Measurements from ENCODE around the gene ETFA. TPM values are rescaled to one million over a fixed set of nuclear protein-coding genes. Genes with fewer than 3 reads are reported as not detected.

ETFA gene
- total and polyA plus RNA-seq, 10 of the 15 experiments (the other 5 are each of a cell fraction or from before 2014, with no cell fraction given) = 114 to 331 (median 152) TPM

DNA sequence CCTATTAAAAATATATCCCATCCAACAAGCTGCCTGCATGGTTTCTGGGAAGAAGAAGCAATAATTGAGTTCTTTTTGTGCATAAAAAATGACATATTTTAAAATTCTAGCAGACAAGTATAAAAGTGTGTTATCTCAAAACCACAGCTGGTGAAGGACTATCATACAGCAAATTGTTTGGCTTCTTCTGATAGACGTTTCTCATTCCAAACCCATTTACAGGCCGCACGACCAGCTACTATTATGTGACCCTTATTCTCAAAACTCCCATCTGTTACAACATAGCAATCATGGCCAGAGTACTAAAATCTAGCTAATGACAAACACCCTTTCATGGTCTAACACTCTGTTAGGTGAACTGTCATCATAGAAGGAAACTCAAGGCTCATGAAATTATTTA, 21.7 kb downstream of the ETFA start (continued):
- TF ChIP-seq, protein P1, sequence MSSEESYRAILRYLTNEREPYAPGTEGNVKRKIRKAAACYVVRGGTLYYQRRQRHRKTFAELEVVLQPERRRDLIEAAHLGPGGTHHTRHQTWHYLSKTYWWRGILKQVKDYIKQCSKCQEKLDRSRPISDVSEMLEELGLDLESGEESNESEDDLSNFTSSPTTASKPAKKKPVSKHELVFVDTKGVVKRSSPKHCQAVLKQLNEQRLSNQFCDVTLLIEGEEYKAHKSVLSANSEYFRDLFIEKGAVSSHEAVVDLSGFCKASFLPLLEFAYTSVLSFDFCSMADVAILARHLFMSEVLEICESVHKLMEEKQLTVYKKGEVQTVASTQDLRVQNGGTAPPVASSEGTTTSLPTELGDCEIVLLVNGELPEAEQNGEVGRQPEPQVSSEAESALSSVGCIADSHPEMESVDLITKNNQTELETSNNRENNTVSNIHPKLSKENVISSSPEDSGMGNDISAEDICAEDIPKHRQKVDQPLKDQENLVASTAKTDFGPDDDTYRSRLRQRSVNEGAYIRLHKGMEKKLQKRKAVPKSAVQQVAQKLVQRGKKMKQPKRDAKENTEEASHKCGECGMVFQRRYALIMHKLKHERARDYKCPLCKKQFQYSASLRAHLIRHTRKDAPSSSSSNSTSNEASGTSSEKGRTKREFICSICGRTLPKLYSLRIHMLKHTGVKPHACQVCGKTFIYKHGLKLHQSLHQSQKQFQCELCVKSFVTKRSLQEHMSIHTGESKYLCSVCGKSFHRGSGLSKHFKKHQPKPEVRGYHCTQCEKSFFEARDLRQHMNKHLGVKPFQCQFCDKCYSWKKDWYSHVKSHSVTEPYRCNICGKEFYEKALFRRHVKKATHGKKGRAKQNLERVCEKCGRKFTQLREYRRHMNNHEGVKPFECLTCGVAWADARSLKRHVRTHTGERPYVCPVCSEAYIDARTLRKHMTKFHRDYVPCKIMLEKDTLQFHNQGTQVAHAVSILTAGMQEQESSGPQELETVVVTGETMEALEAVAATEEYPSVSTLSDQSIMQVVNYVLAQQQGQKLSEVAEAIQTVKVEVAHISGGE (CRISPR knock-in tag; IDR thresholded peaks at IDR 0.05) = no peak
- TF ChIP-seq, protein P2, sequence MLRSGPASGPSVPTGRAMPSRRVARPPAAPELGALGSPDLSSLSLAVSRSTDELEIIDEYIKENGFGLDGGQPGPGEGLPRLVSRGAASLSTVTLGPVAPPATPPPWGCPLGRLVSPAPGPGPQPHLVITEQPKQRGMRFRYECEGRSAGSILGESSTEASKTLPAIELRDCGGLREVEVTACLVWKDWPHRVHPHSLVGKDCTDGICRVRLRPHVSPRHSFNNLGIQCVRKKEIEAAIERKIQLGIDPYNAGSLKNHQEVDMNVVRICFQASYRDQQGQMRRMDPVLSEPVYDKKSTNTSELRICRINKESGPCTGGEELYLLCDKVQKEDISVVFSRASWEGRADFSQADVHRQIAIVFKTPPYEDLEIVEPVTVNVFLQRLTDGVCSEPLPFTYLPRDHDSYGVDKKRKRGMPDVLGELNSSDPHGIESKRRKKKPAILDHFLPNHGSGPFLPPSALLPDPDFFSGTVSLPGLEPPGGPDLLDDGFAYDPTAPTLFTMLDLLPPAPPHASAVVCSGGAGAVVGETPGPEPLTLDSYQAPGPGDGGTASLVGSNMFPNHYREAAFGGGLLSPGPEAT (IDR thresholded peaks at IDR 0.05; ENCODE audit: low read depth) = no peak
- TF ChIP-seq, protein P3, sequence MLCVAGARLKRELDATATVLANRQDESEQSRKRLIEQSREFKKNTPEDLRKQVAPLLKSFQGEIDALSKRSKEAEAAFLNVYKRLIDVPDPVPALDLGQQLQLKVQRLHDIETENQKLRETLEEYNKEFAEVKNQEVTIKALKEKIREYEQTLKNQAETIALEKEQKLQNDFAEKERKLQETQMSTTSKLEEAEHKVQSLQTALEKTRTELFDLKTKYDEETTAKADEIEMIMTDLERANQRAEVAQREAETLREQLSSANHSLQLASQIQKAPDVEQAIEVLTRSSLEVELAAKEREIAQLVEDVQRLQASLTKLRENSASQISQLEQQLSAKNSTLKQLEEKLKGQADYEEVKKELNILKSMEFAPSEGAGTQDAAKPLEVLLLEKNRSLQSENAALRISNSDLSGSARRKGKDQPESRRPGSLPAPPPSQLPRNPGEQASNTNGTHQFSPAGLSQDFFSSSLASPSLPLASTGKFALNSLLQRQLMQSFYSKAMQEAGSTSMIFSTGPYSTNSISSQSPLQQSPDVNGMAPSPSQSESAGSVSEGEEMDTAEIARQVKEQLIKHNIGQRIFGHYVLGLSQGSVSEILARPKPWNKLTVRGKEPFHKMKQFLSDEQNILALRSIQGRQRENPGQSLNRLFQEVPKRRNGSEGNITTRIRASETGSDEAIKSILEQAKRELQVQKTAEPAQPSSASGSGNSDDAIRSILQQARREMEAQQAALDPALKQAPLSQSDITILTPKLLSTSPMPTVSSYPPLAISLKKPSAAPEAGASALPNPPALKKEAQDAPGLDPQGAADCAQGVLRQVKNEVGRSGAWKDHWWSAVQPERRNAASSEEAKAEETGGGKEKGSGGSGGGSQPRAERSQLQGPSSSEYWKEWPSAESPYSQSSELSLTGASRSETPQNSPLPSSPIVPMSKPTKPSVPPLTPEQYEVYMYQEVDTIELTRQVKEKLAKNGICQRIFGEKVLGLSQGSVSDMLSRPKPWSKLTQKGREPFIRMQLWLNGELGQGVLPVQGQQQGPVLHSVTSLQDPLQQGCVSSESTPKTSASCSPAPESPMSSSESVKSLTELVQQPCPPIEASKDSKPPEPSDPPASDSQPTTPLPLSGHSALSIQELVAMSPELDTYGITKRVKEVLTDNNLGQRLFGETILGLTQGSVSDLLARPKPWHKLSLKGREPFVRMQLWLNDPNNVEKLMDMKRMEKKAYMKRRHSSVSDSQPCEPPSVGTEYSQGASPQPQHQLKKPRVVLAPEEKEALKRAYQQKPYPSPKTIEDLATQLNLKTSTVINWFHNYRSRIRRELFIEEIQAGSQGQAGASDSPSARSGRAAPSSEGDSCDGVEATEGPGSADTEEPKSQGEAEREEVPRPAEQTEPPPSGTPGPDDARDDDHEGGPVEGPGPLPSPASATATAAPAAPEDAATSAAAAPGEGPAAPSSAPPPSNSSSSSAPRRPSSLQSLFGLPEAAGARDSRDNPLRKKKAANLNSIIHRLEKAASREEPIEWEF (IDR thresholded peaks at IDR 0.05; ENCODE audit: insufficient replicate concordance, low read depth, low read length) = no peak
- TF ChIP-seq ZNF274 (IDR thresholded peaks at IDR 0.05; ENCODE audit: insufficient read depth, insufficient read length) (no peak), FOS (IDR thresholded peaks at IDR 0.05; ENCODE audit: borderline replicate concordance, extremely low read depth, insufficient read length) (no peak)

All from GM12878 (cell line).